ENCODE measurements around the gene CRTC3. TPM values are rescaled to one million over a fixed set of nuclear protein-coding genes. Genes with fewer than 3 reads are reported as not detected.
A peak's percentile ranks its signal among the peaks of the same experiment; 100 is the strongest.
"Not testable (repeated sequence)": the region's sequence is repeated elsewhere in the genome, so short reads cannot be mapped to it uniquely, and the experiment has no call there.

The CRTC3 gene
- total RNA-seq, 1 experiment from 2014 or later = 7.3 TPM

GRCh38 chr15:90523373-90523772 lies 6.3 kb upstream of the CRTC3 start:
- DNase-seq (ENCODE audit: low spot score) = no peak

- not testable (repeated sequence) for DNase-seq (ENCODE audit: low spot score)
Observed at GRCh38 chr15:90524018-90524803, 5.5 kb upstream of the CRTC3 start.

GRCh38 chr15:90529011-90529370 lies 732 bp upstream of the CRTC3 start:
- DNase-seq (ENCODE audit: low spot score) = no peak

- peak; percentile 64 for DNase-seq (ENCODE audit: low spot score)
Observed at GRCh38 chr15:90530250-90531051, 728 bp downstream of the CRTC3 start.

GRCh38 chr15:90531147-90531546 lies 1.4 kb downstream of the CRTC3 start:
- DNase-seq (ENCODE audit: low spot score) = no peak

GRCh38 chr15:90535254-90535653 lies 5.5 kb downstream of the CRTC3 start:
- no peak for DNase-seq (ENCODE audit: low spot score)

GRCh38 chr15:90539789-90540188 lies 10.1 kb downstream of the CRTC3 start:
- DNase-seq (ENCODE audit: low spot score) = no peak

- no peak for DNase-seq (ENCODE audit: low spot score)
Observed at GRCh38 chr15:90540768-90541167, 11.0 kb downstream of the CRTC3 start.

- no peak for DNase-seq (ENCODE audit: low spot score)
Observed at GRCh38 chr15:90545095-90545494, 15.4 kb downstream of the CRTC3 start.

- DNase-seq (ENCODE audit: low spot score) = no peak
Observed at GRCh38 chr15:90547540-90547939, 17.8 kb downstream of the CRTC3 start.

GRCh38 chr15:90550919-90551318 lies 21.2 kb downstream of the CRTC3 start:
- no peak for DNase-seq (ENCODE audit: low spot score)

GRCh38 chr15:90552162-90552928 lies 22.6 kb downstream of the CRTC3 start:
- DNase-seq (ENCODE audit: low spot score) = no peak

GRCh38 chr15:90552929-90553211 lies 23.1 kb downstream of the CRTC3 start:
- DNase-seq (ENCODE audit: low spot score) = no peak

GRCh38 chr15:90553248-90553745 lies 23.6 kb downstream of the CRTC3 start:
- no peak for DNase-seq (ENCODE audit: low spot score)

GRCh38 chr15:90557186-90558084 lies 27.7 kb downstream of the CRTC3 start:
- DNase-seq (ENCODE audit: low spot score) = no peak

- DNase-seq (ENCODE audit: low spot score) = peak; percentile 19
Observed at GRCh38 chr15:90558171-90558573, 28.4 kb downstream of the CRTC3 start.

GRCh38 chr15:90559119-90559518 lies 29.4 kb downstream of the CRTC3 start:
- no peak for DNase-seq (ENCODE audit: low spot score)

GRCh38 chr15:90560229-90560776 lies 30.6 kb downstream of the CRTC3 start:
- DNase-seq (ENCODE audit: low spot score) = no peak

GRCh38 chr15:90561344-90562244 lies 31.9 kb downstream of the CRTC3 start:
- DNase-seq (ENCODE audit: low spot score) = no peak

GRCh38 chr15:90562669-90563068 lies 32.9 kb downstream of the CRTC3 start:
- no peak for DNase-seq (ENCODE audit: low spot score)
